OCI-LY3 (cell line): ENCODE data around the gene RNF175.

Source experiments
- H2AFZ ChIP-seq: fragments of 200-600, 300-600 bp; shearing (Covaris generic); 2 replicates; pipeline ENCODE4 v1.6.0; 2014; ENCODE audit warnings: antibody characterized with exemption, low read depth, low read length
- H3K27ac ChIP-seq: fragments of 200-600, 300-600 bp; sonication (generic); 2 replicates; pipeline ENCODE4 v1.5.1; 2014; ENCODE audit warnings: mild to moderate bottlenecking, low read length, moderate library complexity, mixed read lengths
- H3K27me3 ChIP-seq: fragments of 200-600, 300-600 bp; sonication (generic); 2 replicates; pipeline ENCODE4 v1.6.1; 2014; ENCODE audit warnings: low read depth, low read length, mixed read lengths
- H3K36me3 ChIP-seq: fragments of 200-600, 300-600 bp; sonication (generic); replicated peaks from 2 replicates; pipeline ENCODE3; 2014; ENCODE audit warnings: low read depth, low read length, mixed read lengths
- H3K4me1 ChIP-seq: fragments of 300-600, 200-600 bp; sonication (generic); 2 replicates; pipeline ENCODE4 v1.6.1; 2014; ENCODE audit warnings: low read length, mixed read lengths
- H3K4me2 ChIP-seq: fragments of 200-600, 300-600 bp; sonication (generic); 2 replicates; pipeline ENCODE4 v1.6.1; 2014; ENCODE audit warnings: low read length, mixed read lengths
- H3K4me3 ChIP-seq: fragments of 300-600, 200-600 bp; sonication (generic); 2 replicates; pipeline ENCODE4 v1.5.1; 2014; ENCODE audit warnings: antibody characterized with exemption, mild to moderate bottlenecking, low read length, moderate library complexity
- H3K79me2 ChIP-seq: fragments of 300-600, 200-600 bp; shearing (Covaris generic); 2 replicates; pipeline ENCODE4 v1.6.1; 2014; ENCODE audit warnings: mild to moderate bottlenecking, low read length, mixed read lengths
- H3K9ac ChIP-seq: fragments of 300-600, 200-600 bp; shearing (Covaris generic); 2 replicates; pipeline ENCODE4 v1.6.0; 2014; ENCODE audit warnings: mild to moderate bottlenecking, low read length, moderate library complexity
- H3K9me3 ChIP-seq: fragments of 200-600, 300-600 bp; shearing (Covaris generic); 2 replicates; pipeline ENCODE4 v1.6.1; 2014; ENCODE audit warnings: low read length, mixed read lengths; ENCODE audit not compliant: insufficient read depth
- H4K20me1 ChIP-seq: fragments of 200-600, 300-600 bp; sonication (generic); 2 replicates; pipeline ENCODE4 v1.6.1; 2016; ENCODE audit warnings: low read length, mixed read lengths; ENCODE audit not compliant: insufficient read depth
- CTCF ChIP-seq: fragments of 200-600, 300-600 bp; sonication (generic); IDR thresholded peaks from 2 replicates; pipeline ENCODE4 v1.5.1; 2014; ENCODE audit warnings: antibody characterized with exemption, low read length, low read depth
- EZH2phosphoT487 ChIP-seq: fragments of 200-600 bp; shearing (Covaris generic); IDR thresholded peaks from 2 replicates; pipeline ENCODE4 v1.6.1; 2018; ENCODE audit warnings: antibody characterized with exemption, mixed run types, low read depth

Gene RNF175

GRCh38 chr4:153747406-153747955 lies 12.3 kb downstream of the RNF175 start:
- no peaks in the 10 kb centered on the region for H3K4me1 ChIP-seq
- H3K27ac ChIP-seq: no peak overlapping the region
- H3K9me3 ChIP-seq: no peaks in the 10 kb centered on the region
- H2AFZ ChIP-seq: no peak overlapping the region
- no peak overlapping the region for H3K4me2 ChIP-seq
- H3K9ac ChIP-seq: no peak overlapping the region
- H3K36me3 ChIP-seq: no peaks in the 10 kb centered on the region
- peaks cover 12% of the 10 kb centered on the region for H3K27me3 ChIP-seq
- H3K79me2 ChIP-seq: no peaks in the 10 kb centered on the region
- H4K20me1 ChIP-seq: no peaks in the 10 kb centered on the region
- TF ChIP-seq CTCF: no peak
- H3K4me3 ChIP-seq: no peak overlapping the region

GRCh38 chr4:153745651-153746050 lies 14.2 kb downstream of the RNF175 start:
- no peak for TF ChIP-seq EZH2phosphoT487

GRCh38 chr4:153741541-153741940 lies 18.3 kb downstream of the RNF175 start:
- Histone ChIP-seq H3K27ac (no peak overlapping the region), H4K20me1 (no peaks in the 10 kb centered on the region), H3K4me2 (no peak overlapping the region), H3K9ac (no peak overlapping the region), H3K4me3 (no peak overlapping the region), H2AFZ (no peak overlapping the region), H3K27me3 (peaks cover 4% of the 10 kb centered on the region; the same call in 1 of the 2 replicates), H3K9me3 (peaks cover 7% of the 10 kb centered on the region), H3K36me3 (peaks cover 4% of the 10 kb centered on the region), H3K79me2 (no peaks in the 10 kb centered on the region), H3K4me1 (no peaks in the 10 kb centered on the region)
- TF ChIP-seq CTCF (no peak), EZH2phosphoT487 (no peak)

More at GRCh38 chr4:153745651-153746050, 14.2 kb downstream of the RNF175 start:
- H3K9ac ChIP-seq: no peak overlapping the region
- no peak overlapping the region for H3K4me3 ChIP-seq
- H3K79me2 ChIP-seq: no peaks in the 10 kb centered on the region
- no peak overlapping the region for H3K4me2 ChIP-seq
- peaks cover 4% of the 10 kb centered on the region for H3K27me3 ChIP-seq
- peaks cover 3% of the 10 kb centered on the region for H3K9me3 ChIP-seq
- H4K20me1 ChIP-seq: no peaks in the 10 kb centered on the region
- peaks cover 2% of the 10 kb centered on the region for H3K36me3 ChIP-seq
- H2AFZ ChIP-seq: no peak overlapping the region
- H3K4me1 ChIP-seq: no peaks in the 10 kb centered on the region
- no peak overlapping the region for H3K27ac ChIP-seq

- Histone ChIP-seq H4K20me1 (no peaks in the 10 kb centered on the region), H3K4me3 (no peak overlapping the region), H2AFZ (no peak overlapping the region), H3K4me1 (peaks cover 9% of the 10 kb centered on the region), H3K9me3 (peaks cover 7% of the 10 kb centered on the region), H3K27ac (no peak overlapping the region), H3K27me3 (peaks cover 39% of the 10 kb centered on the region), H3K79me2 (no peaks in the 10 kb centered on the region), H3K9ac (no peak overlapping the region), H3K36me3 (peaks cover 4% of the 10 kb centered on the region), H3K4me2 (no peak overlapping the region)
- TF ChIP-seq CTCF: no peak
- TF ChIP-seq EZH2phosphoT487: no peak
Measured at GRCh38 chr4:153735906-153736461, 23.8 kb downstream of the RNF175 start.
